Activated CD4-positive, alpha-beta T cell treated with anti-CD3 and anti-CD28 coated beads, Interleukin-2, amount 10 ng/mL, durations not matched to agents 24 days and 14 days (primary cell): ENCODE results near the gene CHST15. TPM values are rescaled to one million over a fixed set of nuclear protein-coding genes. Genes with fewer than 3 reads are reported as not detected.

Experiments
- DNase-seq: peaks from one replicate; pipeline ENCODE4 v3.0.0; 2022
- H3K27ac Mint-ChIP-seq: one replicate; pipeline ENCODE4 v1.8.0; 2022; ENCODE audit warnings: mild to moderate bottlenecking, mixed read lengths
- H3K27me3 Mint-ChIP-seq: one replicate; pipeline ENCODE4 v1.8.0; 2022; ENCODE audit warnings: mixed read lengths
- H3K36me3 Mint-ChIP-seq: one replicate; pipeline ENCODE4 v1.8.0; 2022; ENCODE audit warnings: low read depth, mild to moderate bottlenecking, mixed read lengths
- H3K4me1 Mint-ChIP-seq: one replicate; pipeline ENCODE4 v1.8.0; 2021; ENCODE audit warnings: mixed read lengths
- H3K4me3 Mint-ChIP-seq: one replicate; pipeline ENCODE4 v1.8.0; 2022; ENCODE audit warnings: mild to moderate bottlenecking, moderate library complexity, mixed read lengths
- H3K9me3 Mint-ChIP-seq: one replicate; pipeline ENCODE4 v1.8.0; 2021; ENCODE audit warnings: mixed read lengths
- intact Hi-C: fragments of 100-400 bp; cut with micrococcal nuclease; formaldehyde crosslinking; loops from one replicate; pipeline ENCODE4 v1.15.1; 2023
- total RNA-seq: library from RNA; stranded (reverse); gene quantifications from 2 replicates; pipeline ENCODE4 v1.2.3, GENCODE V29; 2022

CHST15 gene
- total RNA-seq, 1 donor from 2014 or later = 0.16 TPM

DNA sequence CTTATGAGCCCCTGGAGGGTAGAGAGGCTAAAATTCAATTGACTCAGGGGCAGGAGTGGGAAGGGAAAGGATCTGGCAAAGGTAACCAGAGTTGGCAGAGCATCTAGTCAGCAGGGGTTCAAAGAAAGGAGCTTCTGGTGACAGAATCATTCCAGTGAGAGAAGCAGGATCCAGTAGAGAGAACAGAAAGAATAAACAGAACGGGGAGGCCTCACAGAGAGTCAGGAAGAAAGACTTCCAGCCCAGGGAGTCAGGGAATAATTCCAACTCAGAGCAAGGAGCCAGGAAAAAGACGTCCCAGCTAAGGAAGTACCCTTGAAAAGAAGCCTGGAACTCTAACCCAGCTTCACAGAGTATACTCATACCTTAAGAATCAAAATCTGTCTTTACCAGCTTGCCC, 135.2 kb downstream of the CHST15 start:
- Mint-ChIP-seq H3K4me3 (no peak overlapping the region), H3K27ac (no peak overlapping the region), H3K27me3 (peaks cover under 1% of the 10 kb centered on the region), H3K4me1 (no peaks in the 10 kb centered on the region), H3K36me3 (no peaks in the 10 kb centered on the region), H3K9me3 (no peaks in the 10 kb centered on the region)
- intact Hi-C loops = no loop called here
- no peak for DNase-seq

Other genes starting within 250 kb of the CHST15 start
- gene CPXM2, start 201.8 kb downstream of the CHST15 start, total RNA-seq = not detected in 2 replicates